GM19395 (cell line): Measurements from ENCODE around the gene CSRP3.
"Not testable (repeated sequence)": the region's sequence is repeated elsewhere in the genome, so short reads cannot be mapped to it uniquely, and the experiment has no call there.

ENCODE experiments used
- ATAC-seq: cut with Tn5 transposase; IDR thresholded peaks from one replicate; pipeline ENCODE4 v1.9.1; 2021; ENCODE audit warnings: mild to moderate bottlenecking, moderate library complexity; ENCODE audit not compliant: unreplicated experiment

CSRP3 gene

DNA sequence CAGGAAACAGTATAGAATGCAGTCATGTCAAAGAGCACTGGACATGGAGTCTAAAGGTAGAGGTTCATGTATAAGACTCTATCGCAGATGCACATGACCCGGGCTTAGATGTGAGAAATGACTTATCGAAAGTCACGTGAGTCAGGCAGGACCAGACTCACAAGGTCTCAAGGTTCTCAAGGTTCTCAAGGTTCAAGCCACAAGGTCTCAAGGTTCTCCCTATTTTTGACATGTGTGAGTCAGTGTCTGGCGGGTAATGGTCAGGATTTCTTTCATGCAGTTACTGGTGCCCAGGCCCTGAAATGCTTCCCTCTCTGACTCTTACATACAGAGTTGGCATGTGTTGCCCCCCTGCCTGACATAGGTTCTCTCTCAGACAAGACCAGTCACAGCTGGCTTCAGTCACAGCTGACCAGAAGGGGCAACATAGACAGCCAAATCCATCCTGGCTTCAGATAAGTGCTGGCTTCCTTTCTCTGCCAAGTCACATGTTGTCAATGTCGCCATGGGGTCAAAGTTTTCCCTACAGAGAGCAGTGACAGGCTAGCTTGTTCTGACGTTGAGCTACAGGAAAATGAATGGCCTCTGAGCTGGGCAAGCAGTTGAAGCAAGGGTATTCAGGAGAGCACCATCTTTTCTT is 10.1 kb downstream of the CSRP3 start:
- ATAC-seq = no peak

DNA sequence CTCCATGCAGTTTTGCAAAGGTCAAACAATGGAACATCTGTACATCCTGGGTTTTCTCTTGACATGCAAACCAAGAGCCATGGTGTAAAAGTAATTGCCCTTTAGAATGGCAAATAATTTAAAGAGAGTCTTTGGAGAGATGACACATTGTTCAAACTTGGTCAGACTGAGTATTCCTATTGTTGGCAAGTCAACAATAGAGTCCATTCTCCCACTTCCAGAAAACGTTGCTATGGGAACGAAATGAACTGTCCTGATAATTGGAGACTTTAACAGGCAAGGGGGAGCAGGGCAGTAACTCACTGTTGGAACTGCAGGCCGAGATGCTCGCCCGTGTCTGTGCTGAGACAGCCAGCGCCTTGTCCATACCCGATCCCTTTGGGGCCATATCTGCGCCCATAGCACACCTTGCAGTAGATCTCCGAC is 13.9 kb downstream of the CSRP3 start:
- ATAC-seq = no peak

DNA sequence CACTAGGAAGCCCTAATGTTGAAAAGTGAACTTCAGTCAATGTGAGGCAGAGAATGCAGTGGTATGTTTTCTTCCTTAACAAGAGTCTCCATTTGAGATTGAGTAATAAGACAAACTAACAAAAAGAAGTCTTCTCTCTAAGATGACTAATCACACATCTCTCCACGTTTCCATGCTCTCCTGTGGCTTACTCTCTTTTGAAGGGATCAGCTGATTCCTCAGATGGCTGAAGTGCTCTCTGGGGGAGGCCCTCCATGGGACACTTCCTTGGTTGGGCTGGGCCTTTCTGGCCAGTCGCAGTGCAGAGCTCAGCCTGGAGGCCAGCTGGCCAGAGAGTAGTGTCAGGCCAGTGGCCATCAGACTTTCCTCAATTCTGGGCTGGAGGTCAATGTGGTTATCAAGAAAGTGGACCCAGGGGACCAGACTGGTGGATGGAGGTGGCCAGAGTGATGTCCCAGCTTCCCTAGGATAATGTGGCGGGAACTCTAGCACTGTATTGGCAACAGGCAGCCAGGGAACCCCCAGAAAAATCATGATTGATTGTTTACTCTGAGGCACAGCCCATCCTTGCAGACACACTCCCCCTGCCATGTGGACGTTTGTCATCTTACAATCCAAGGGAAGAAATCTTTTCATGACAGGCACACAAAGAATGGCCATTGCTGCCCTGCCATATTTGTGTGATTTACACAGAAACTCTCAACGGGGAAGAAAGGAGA is 14.5 kb downstream of the CSRP3 start:
- no peak for ATAC-seq

DNA sequence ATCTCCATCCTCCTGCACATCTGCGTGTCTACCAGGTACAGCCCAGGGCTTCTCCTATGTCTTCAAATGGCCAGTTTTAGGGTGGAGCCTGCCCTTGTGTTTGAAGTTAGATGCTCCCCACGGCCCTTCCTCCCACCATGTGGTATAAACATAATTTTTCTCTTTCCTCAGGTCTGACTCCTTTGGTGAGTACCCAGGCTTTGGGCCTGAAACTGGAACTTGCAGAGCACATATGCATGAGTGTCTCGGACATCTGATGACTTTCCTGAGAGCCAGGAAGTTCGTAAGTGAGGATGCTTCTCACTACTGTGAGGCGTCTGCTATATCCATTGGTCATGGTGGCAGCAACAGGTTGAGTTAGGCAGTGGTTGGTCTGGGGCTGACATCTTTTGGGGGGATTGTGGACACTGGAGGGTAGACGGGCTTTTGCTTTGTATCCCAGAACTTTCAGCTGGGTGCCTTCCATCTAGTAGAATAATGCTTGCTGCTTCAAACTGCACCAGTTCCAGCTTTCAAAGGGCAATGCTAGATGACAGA is 16.2 kb downstream of the CSRP3 start:
- no peak for ATAC-seq

DNA sequence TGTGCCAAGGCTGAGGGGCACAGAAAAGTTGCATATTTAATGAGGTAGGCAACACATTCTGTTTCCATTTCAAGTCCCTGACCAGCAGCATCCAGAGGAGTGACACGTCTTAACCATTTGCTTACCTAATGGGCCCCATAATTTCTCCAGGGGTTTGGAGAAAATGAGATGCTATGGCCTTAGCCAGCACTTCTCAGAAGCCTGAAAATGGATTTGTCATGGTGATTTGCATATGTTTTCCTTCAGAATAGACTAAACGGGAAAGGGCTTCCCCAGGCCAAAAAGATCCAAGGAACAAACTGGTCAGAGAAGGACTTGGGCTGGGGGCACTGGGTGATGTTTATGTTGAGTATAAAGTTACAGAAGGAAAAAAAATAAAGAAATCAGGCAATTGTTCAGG is 16.7 kb downstream of the CSRP3 start:
- no peak for ATAC-seq

DNA sequence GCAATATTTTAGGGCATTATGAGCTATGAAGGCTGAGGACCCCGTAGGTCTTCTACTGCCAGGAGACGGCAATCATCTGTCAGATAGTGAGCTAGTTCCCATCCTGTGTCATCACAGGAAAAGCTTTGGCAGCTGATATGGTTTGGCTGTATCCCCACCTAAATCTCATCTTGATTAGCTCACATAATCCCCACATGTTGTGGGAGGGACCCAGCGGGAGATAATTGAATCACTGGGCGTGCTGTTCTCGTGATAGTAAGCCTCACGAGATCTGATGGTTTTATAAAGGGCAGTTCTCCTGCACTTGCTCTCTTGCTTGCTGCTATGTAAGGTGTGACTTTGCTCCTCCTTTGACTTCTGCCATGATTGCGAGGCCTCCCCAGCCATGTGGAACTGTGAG is 18.1 kb downstream of the CSRP3 start:
- no peak for ATAC-seq

DNA sequence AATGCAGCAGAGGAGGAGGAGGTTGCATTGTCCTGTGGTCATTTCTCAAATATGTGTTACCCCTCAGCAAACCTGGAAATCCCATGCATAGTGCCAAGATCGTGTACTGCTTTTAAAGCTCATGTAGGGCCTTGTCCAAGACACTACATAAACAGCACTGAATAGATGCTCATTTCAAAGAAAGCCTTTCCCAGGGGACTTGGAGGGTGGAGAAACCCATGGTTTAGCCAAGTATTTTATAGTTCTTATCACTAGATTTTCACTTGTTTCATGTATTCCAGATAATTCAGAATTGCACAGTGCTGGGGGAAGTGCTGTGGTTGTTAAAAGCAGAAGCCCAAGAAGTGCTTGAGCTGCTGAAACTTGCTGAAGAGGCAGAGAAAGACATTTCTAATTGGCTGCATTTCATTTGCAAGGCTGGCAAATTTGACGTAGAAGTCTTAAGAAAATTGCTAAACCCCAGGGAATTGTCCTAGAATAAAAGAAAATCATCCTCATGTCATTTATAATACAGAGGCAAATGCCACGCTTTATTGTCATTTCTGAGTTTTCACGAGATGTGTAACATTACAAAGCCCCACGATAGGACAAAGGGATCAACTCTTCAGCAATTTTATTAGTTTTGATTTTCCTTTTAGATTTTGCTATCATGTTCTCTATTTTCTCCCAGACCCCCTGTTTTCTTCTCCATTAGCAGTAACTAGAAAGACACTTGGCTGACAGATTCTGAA is 20.1 kb downstream of the CSRP3 start:
- no peak for ATAC-seq

DNA sequence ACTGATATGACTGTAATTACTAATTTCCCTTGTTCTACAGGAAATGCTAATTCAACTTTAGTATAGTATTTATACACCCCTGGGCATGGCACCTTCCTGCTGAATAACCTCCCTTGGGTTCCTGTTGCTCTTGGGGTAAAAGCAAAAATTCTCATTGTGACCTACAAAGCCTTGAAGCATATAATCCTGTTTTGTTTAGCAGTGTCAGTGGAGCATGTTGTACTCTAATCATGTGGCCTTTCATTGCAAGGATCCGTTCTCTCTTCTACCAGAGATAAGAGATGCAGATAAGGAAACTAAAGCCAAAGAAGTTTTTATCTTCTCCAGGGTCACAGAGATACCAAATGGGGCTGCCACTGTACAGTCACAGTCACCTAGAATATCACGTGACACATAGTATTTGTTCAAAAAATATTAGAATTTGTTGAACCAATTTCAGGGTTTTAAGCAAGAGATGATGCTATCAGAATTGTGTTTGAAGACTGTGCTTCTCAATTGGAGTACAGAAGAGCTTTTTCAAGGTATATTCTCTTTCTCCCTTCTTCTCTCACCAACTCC is 25.1 kb downstream of the CSRP3 start:
- no peak for ATAC-seq

DNA sequence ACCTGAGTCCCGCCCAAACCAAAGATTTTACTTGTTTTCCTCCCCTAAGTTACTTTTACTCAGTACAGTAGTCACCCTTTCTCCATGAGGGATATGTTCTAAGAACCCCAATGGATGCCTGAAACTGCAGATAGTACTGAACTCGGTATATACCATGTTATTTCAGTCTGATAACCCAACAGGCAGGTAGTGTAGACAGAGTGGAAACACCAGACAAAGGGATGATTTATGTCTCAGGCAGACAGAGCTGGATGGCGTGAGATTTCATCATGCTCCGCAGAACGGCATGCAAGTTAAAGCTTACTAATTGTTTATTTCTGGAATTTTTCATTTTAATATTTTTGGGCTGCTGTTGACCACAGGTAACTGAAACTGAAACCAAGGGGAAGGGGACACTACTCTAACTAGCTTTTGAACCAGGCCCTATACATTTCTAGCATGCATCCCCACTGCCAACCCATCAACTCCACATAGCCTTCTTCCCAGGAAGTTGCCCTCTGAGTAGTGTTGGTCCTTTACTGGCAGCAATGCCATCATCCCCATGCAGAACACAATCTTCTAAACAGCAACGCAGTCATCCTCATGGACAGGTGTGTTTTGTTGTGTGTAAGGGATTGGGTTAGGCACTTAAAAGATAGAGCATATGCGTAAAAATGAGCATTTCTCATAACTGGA is 27.7 kb downstream of the CSRP3 start:
- no peak for ATAC-seq

DNA sequence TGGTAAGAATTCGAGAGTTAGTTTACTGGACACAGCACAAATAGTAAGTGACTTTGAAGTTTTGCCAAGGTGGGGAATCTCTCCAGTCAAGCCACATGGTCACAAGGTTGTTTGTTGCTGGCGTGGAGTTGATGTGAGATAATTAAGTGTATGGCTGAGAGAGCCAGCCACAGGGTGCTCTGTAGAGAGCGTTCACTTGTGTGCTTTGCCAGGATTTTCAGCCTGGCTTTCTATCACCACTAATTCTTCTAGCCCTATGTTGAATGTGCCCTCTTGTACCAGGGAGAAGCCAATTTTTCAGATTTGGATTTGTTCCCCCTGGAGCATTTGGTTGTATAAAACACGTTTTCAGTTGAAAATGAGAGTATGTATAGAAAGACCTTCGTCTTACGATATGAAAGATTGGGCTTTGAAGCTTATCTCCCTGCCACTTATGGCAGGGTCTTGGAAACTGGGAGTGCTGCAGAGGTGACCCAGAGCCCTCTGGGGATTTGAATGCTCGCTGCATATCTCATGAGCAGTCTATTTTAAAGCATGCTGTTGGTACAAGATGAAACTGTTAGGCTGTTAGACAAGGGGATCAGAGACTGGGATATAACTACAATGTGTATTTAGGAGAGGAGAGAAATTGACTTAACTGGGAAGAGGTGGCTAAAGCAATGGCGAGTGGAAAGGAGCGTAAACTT is 28.6 kb downstream of the CSRP3 start:
- no peak for ATAC-seq

DNA sequence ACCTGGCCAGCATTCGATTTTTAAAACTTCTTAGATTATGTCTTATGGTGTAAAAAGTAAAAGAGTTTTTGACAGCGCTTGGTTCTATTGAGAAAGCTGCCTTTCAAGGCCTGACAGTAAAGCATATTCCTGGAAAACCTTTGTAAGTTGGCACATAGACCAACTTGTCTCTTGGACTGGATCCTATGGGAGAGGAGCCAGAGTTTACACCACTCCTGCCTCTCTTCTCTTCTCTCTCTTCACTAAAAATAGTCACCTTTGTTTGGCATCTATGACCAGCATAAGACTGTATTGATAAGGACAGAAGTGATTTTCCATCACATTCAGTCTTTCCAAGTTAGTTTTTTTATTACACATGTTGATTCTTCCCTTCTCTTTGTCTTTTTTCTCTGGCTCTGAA is 33.7 kb downstream of the CSRP3 start:
- no peak for ATAC-seq

DNA sequence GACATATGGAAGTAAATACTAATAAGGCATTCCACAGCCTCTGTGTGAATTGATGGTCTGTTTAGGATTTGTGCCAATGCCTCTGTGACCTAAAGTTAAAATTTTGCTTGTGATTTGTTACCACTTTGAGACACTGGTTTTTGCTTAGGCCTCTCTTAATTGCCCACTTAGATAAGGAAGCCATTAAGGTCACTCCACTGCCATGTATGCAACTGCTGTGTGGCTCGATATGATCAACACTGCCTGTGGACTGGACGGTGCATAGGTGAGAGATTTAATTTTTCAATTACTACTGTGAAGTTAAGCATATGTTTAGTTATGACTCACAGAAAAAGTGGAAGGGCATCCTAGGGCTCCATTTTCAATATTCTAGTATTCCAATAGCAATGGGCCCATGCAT is 36.9 kb downstream of the CSRP3 start:
- ATAC-seq = no peak

DNA sequence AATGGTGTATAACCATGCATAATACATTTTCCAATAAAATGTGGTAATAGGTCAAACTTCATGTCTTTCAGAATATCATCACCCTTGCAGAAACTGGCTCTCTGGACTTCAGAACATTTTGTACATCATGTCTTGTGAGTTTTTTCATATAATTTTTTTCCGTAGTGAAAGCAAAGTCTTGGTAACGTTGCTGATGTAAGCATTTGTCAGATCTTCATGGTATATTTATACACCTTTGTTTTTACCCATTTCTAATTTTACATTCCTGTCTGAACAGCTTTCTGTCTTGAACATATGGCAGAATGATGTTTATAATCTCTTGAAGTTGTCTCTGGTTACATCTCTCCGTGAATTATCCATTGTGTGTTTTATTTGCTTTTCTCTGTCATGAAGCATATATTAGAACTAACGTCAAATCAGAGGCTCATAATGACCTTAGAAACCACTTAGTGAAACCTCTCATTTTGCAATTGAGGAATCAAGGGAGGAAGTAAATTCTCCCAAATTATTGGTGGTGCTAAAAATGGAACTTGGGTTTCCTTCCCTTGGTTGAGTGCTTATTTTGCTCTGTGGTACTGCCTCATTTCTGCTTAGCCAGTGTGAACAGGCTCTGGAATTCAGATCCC is 37.4 kb downstream of the CSRP3 start:
- no peak for ATAC-seq

DNA sequence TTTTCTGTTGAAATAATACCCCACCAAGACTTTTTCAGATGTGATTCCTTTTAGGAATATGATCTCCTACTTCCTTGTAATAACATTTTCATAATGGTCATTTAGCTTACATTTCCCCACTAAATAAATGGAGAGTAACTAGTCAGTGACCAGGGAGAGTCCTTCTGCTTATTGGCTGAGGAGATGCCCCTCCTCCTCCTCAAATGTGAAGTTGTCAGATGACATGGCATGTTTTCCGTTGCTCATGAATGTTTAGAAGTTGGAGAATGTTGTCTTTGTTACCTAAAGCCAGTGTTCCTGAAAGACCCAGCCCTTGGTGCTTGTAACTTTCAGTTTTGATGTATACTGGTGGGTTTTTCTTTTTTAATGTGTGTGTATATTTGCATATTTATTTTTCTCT is 38.2 kb downstream of the CSRP3 start:
- ATAC-seq = no peak

DNA sequence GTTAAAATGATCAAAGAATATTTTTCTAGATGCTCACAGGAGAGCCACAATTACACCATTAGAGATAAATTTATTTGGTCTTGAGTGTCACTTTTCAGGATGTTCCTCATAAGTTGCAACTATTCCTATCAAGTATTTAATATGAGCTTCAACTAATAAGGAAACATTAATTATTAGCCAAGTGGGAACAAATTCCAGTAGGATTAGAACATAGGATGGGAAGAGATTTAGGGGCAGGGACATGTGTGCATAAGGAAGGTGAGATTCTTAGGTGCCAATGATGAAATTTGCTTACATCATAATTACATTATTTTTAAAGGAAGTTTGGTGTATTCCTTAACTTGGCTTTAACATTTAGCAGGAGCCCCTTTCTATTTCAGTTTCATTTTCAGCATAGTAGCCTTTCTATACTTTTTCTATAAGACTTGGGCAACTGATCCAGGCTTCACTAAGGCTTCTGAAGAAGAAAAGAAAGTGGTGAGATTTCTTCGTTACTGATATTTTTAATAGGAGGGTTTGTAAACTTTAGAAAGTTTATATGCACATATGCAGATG is 38.8 kb downstream of the CSRP3 start:
- ATAC-seq = no peak

DNA sequence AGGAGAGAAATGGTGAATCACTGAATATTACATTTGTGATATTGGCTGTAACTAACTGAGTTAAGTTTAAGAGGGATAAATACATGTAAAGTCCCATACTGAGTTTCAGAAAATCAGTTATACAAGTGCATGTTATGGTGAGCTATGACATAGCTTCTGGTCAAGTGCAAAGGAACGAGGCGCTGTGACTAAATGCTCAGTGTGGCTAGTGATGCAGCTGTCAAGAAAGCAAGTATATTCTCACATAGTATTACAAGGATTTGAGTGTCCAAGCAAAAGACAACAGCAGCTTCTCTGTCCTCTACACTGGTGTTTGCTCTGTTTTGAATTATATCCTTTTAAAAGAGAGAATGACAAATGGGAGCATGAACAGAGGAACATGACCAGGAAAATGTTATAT is 40.1 kb downstream of the CSRP3 start:
- ATAC-seq = no peak

DNA sequence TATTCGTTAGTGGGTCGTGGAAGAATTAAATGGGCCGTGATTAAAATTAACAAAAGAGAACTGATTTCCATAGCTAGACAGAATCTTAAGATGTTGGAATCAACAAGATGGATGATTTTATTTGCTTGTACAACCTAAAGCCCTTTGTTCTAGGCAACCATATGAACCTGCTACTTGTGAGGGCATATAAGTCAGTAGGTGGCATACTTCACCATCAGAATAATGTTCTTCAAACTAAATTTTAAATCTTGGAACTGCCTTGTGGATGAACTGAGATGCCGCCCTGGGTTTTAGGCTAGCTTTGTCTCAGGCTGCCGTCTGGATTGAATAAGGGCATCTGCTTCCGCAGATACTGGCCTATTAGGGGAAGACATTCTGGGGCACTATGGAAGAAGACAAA is 40.9 kb downstream of the CSRP3 start:
- no peak for ATAC-seq

DNA sequence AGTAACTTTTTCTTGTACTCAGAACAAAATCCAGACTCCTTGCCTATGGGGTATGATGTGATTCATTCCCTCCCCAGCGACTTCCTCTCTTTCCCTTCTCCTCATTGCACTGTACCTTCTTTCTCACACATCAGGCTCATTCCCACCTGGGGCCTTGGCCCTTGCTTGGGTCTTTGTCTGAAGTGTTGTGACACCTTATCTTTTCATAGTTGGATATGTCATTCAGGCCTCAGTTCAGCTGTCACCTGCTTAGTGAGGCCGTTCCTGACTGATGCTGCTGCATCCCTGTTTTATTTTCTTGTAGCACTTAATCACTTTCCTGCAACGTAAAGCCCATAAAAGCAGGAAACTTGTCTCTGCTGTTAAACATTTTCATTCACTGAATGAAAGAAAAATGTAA is 44.9 kb downstream of the CSRP3 start:
- ATAC-seq = no peak

DNA sequence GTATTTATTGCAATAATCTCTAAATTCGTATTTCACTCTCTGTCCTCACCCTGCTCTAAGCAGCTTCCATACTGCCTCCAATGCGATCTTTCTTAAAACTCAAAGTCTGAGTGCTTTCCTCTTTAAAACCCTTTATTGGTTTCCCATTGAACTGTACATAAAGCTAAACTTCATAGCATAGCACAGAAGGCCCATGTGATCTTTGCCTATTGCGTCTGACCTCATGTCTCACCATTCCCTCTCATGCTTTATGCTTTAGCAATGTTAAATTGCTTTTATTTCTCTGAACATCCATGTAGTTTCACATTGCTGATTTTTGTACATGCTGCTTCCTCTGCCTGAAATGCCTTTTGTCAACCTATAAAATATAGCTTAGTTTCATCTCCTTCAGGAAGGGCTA is 56.5 kb downstream of the CSRP3 start:
- no peak for ATAC-seq

DNA sequence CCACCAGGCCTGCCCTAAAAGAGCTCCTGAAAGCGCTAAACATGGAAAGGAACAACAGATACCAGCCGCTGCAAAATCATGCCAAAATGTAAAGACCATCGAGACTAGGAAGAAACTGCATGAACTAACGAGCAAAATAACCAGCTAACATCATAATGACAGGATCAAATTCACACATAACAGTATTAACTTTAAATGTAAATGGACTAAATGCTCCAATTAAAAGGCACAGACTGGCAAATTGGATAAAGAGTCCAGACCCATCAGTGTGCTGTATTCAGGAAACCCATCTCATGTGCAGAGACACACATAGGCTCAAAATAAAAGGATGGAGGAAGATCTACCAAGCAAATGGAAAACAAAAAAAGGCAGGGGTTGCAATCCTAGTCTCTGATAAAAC is 64.9 kb downstream of the CSRP3 start:
- not testable (repeated sequence) for ATAC-seq
